Omental fat pad (tissue), 4 donors: ENCODE measurements around the gene NREP. TPM values are rescaled to one million over a fixed set of nuclear protein-coding genes. Genes with fewer than 3 reads are reported as not detected.

Experiments used
- ATAC-seq: fragments of 150-250 bp; one replicate; pipeline ENCODE4 v1.9.1; 2016; ENCODE audit warnings: mild to moderate bottlenecking, moderate library complexity; ENCODE audit not compliant: low FRiP score
- DNase-seq: peaks from one replicate; pipeline ENCODE4 v3.0.0-alpha.2; 2019; ENCODE audit warnings: low spot score
- total RNA-seq, 4 donors: library from RNA; depleted of rRNA; stranded (reverse); fragments of >200 nt; gene quantifications; one replicate each; pipeline ENCODE4 v1.1.0, GENCODE V29; 2016
- TF ChIP-seq, protein P1 (sequence below), 3 donors: fragments of 450-650 bp; IDR thresholded peaks; one replicate each; pipeline ENCODE4 v1.5.1; 2016 to 2017; ENCODE audit warnings: antibody characterized with exemption in 3 of 3, mild to moderate bottlenecking in 3 of 3, moderate library complexity in 2 of 3

Gene NREP, protein sequence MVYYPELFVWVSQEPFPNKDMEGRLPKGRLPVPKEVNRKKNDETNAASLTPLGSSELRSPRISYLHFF
- total RNA-seq: 10 to 100 TPM in 1 of 4 donors, 1 to 10 TPM in 3; 4.4 to 17.2 (median 6.8) TPM

DNA sequence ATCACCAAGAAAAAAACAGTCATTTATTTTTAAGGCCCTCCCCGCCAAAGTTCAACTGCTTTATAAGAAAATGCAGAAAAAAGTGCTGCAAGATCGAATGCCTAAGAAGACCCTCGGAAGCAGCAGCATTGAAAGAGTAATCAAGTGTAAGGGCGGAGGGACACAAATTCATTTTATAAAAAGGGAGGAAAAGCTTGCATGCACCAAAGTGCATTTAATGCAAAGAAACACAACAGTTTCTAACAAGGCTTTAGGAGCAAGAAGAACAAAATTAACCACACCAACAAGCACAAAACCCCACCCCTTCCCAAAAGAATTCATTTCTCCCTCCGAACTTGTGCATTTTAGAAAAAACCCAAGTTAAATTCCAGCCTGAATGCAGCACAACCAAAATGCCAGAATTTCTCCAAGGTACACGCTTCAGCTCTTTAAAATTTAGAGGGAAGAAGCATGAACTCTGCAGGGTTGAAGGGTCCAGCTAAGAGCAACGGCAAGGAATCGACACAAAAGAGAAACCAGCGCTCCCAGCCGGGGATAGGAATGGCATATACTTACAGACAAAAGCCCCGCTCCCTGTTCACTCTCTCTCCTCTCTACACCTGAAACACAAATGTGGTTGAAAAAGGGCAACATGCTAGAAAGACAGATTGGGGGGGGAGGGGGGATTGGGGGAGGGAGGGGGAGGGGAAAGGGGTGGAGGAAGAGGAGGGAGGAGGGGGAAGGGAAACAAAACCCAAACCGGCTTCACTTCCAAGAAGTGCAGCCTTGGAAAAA is at the start of gene NREP:
TSS of gene NREP (minus strand) at position 614 of the 774 bp plus-strand sequence. CDS start 1,422 bp downstream, outside the sequence.
- DNase-seq (no peak), ATAC-seq (peak; percentile 31)
- TF ChIP-seq, protein P1, sequence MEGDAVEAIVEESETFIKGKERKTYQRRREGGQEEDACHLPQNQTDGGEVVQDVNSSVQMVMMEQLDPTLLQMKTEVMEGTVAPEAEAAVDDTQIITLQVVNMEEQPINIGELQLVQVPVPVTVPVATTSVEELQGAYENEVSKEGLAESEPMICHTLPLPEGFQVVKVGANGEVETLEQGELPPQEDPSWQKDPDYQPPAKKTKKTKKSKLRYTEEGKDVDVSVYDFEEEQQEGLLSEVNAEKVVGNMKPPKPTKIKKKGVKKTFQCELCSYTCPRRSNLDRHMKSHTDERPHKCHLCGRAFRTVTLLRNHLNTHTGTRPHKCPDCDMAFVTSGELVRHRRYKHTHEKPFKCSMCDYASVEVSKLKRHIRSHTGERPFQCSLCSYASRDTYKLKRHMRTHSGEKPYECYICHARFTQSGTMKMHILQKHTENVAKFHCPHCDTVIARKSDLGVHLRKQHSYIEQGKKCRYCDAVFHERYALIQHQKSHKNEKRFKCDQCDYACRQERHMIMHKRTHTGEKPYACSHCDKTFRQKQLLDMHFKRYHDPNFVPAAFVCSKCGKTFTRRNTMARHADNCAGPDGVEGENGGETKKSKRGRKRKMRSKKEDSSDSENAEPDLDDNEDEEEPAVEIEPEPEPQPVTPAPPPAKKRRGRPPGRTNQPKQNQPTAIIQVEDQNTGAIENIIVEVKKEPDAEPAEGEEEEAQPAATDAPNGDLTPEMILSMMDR (IDR thresholded peaks at IDR 0.05): no peak

DNA sequence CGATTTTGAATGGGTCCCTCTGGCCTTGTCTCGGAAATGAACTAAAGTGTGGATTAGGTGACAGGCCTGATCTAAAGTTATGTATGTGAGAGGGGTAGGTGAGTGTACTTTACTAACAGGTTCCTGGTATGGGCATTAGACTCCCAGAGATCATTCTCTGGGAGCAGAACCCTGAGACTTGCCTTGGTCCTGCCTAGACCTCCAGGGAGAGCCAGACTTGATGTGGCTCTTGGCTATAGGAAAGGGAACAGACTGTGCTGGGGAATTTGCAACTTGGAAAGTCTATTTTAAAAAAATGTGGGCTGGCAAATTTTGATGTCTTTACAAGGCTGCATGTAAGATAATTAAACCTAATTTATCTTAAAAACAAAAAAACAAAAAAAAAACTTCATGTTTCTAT is 49.8 kb upstream of the NREP start:
- no peak for DNase-seq
- TF ChIP-seq, protein P1 (IDR thresholded peaks at IDR 0.05): no peak
- ATAC-seq: no peak

DNA sequence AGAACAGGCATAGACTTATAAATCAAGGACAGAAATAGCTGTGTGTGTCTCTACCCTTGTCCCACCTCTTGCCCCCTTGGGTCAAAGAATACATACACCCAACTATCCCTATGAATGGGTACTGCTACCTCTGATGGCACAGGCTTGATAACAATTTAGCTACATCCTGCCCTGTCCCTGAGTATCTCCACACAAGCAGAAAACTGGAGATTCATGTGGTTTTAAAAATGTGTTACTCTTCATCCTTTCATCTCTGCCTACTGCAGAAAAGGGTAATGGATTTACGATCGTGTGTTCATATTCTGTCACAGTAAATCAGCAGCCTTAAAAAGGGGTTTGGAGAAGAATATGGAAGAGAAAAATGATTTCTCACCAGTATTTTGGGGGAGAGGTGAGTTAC is 49.2 kb upstream of the NREP start:
- TF ChIP-seq, protein P1 (IDR thresholded peaks at IDR 0.05): no peak
- DNase-seq (no peak), ATAC-seq (no peak)

DNA sequence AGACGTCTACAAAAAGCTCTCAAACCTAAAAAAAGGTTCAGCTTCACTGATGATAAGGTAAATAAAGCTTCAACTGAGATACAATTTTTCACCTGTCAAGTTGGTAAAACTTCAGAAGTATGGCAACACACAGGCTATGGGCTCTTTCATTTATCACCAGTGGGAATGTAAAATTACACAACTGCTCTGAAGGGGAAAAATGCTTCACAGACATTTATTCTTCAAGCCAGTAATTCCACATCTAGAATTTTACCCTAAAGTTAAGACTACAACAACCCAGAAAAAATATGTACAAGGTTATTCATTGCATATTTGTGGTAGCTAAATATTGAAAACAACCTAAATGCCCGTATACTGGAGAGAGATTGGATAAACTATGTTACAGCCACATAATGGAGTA is 48.1 kb upstream of the NREP start:
- DNase-seq (no peak), ATAC-seq (no peak)
- TF ChIP-seq, protein P1 (IDR thresholded peaks at IDR 0.05): no peak

DNA sequence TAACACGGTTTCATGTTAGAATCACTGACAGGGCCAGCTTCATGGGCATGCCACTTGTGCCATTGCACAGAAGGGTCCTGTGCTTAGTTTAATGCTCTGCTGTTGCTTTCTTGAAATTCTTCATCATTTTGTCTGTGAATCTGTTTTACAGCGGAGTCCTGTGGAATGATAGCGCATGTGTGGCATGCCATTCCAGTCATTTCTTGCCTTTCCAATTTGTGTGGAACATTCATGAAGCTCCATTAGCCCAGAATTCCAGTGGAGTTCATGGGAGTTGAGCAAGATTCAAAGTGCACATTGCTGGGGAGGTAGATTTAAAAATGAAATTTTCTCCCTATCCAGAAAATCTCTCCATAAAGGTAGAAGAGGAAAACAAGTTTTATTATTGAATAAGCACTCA is 43.4 kb upstream of the NREP start:
- no peak for ATAC-seq
- TF ChIP-seq, protein P1 (IDR thresholded peaks at IDR 0.05): no peak
- no peak for DNase-seq

DNA sequence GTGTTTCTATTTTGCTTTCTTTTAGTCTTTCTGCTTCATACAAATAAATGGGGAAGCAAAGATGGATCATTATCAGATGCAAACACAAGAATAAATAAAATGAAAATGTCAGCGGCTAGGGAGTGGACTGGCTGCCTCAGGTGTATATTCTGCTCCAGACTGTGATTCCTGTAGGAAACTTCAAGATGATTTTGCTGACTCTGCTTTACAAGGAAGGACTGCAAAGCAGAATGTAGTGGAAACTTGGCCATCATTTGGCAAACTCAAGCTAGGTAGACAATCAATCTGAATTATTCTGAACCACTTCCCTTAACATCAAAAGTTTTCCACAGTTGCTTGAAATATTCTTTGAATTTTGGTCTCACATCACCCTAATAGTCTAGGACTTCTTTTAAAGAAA is 38.1 kb upstream of the NREP start:
- no peak for ATAC-seq
- DNase-seq: no peak
- TF ChIP-seq, protein P1 (IDR thresholded peaks at IDR 0.05): no peak
